ACC112 (cell line): Measurements from ENCODE around the gene ITGA7.

Experiments
- H2AFZ ChIP-seq: fragments of 200-600 bp; sonication (generic); one replicate; pipeline ENCODE4 v1.6.0; 2017; ENCODE audit warnings: antibody characterized with exemption, low read length; ENCODE audit not compliant: unreplicated experiment
- H3K27ac ChIP-seq: fragments of 200-600 bp; sonication (generic); 2 replicates; pipeline ENCODE4 v1.5.1; 2014; ENCODE audit warnings: low read depth, mild to moderate bottlenecking, antibody characterized with exemption, low read length, moderate library complexity
- H3K27me3 ChIP-seq: fragments of 200-600 bp; sonication (generic); 2 replicates; pipeline ENCODE4 v1.6.1; 2014; ENCODE audit warnings: mild to moderate bottlenecking, antibody characterized with exemption, low read length, moderate library complexity, mixed read lengths; ENCODE audit not compliant: insufficient read depth
- H3K36me3 ChIP-seq: fragments of 200-600 bp; sonication (generic); 2 replicates; pipeline ENCODE4 v1.6.1; 2016; ENCODE audit warnings: mild to moderate bottlenecking, antibody characterized with exemption, low read length, moderate library complexity, mixed read lengths; ENCODE audit not compliant: insufficient read depth
- H3K4me1 ChIP-seq: fragments of 200-600 bp; sonication (generic); one replicate; pipeline ENCODE4 v1.6.1; 2016; ENCODE audit warnings: low read length, mixed read lengths; ENCODE audit not compliant: insufficient read depth, unreplicated experiment, control insufficient read depth
- H3K4me3 ChIP-seq: fragments of 200-600 bp; sonication (generic); 2 replicates; pipeline ENCODE4 v1.5.1; 2014; ENCODE audit warnings: mild to moderate bottlenecking, low read depth, low read length
- H3K79me2 ChIP-seq: fragments of 200-600 bp; sonication (generic); one replicate; pipeline ENCODE4 v1.6.0; 2016; ENCODE audit warnings: low read length; ENCODE audit not compliant: control insufficient read depth, unreplicated experiment, insufficient read depth

Gene ITGA7

GRCh38 chr12:55676707-55677106 is 31.0 kb downstream of the ITGA7 start:
- no peak overlapping the region for H2AFZ ChIP-seq
- peaks cover 18% of the 10 kb centered on the region for H3K4me1 ChIP-seq
- no peak overlapping the region for H3K27ac ChIP-seq
- H3K79me2 ChIP-seq: no peaks in the 10 kb centered on the region
- H3K36me3 ChIP-seq: no peaks in the 10 kb centered on the region
- H3K27me3 ChIP-seq: no peaks in the 10 kb centered on the region
- H3K4me3 ChIP-seq: no peak overlapping the region

- Histone ChIP-seq H3K4me1 (peaks cover 10% of the 10 kb centered on the region), H3K27me3 (no peaks in the 10 kb centered on the region), H3K27ac (no peak overlapping the region), H2AFZ (peak overlapping the region; percentile 54), H3K4me3 (no peak overlapping the region), H3K36me3 (no peaks in the 10 kb centered on the region), H3K79me2 (no peaks in the 10 kb centered on the region)
Observed at GRCh38 chr12:55675666-55676065, 32.0 kb downstream of the ITGA7 start.

- H3K36me3 ChIP-seq: no peaks in the 10 kb centered on the region
- peaks cover 10% of the 10 kb centered on the region for H3K4me1 ChIP-seq
- no peaks in the 10 kb centered on the region for H3K79me2 ChIP-seq
- H3K27me3 ChIP-seq: no peaks in the 10 kb centered on the region
- no peak overlapping the region for H2AFZ ChIP-seq
- no peak overlapping the region for H3K4me3 ChIP-seq
- H3K27ac ChIP-seq: no peak overlapping the region
Observed at GRCh38 chr12:55673638-55674037, 34.1 kb downstream of the ITGA7 start.

GRCh38 chr12:55671746-55672145 is 36.0 kb downstream of the ITGA7 start:
- H3K36me3 ChIP-seq: no peaks in the 10 kb centered on the region
- no peak overlapping the region for H3K4me3 ChIP-seq
- H2AFZ ChIP-seq: no peak overlapping the region
- H3K4me1 ChIP-seq: peaks cover 8% of the 10 kb centered on the region
- no peaks in the 10 kb centered on the region for H3K79me2 ChIP-seq
- no peaks in the 10 kb centered on the region for H3K27me3 ChIP-seq
- H3K27ac ChIP-seq: no peak overlapping the region

GRCh38 chr12:55670276-55670675 is 37.4 kb downstream of the ITGA7 start:
- no peak overlapping the region for H2AFZ ChIP-seq
- H3K4me1 ChIP-seq: no peaks in the 10 kb centered on the region
- H3K27me3 ChIP-seq: no peaks in the 10 kb centered on the region
- H3K4me3 ChIP-seq: no peak overlapping the region
- H3K36me3 ChIP-seq: no peaks in the 10 kb centered on the region
- no peaks in the 10 kb centered on the region for H3K79me2 ChIP-seq
- H3K27ac ChIP-seq: no peak overlapping the region

GRCh38 chr12:55666508-55666907 is 41.2 kb downstream of the ITGA7 start:
- Histone ChIP-seq H3K4me3 (no peak overlapping the region), H2AFZ (no peak overlapping the region), H3K27me3 (no peaks in the 10 kb centered on the region), H3K79me2 (no peaks in the 10 kb centered on the region), H3K36me3 (no peaks in the 10 kb centered on the region), H3K27ac (no peak overlapping the region), H3K4me1 (no peaks in the 10 kb centered on the region)

GRCh38 chr12:55664826-55665225 is 42.9 kb downstream of the ITGA7 start:
- H2AFZ ChIP-seq: no peak overlapping the region
- H3K27me3 ChIP-seq: no peaks in the 10 kb centered on the region
- no peak overlapping the region for H3K27ac ChIP-seq
- H3K36me3 ChIP-seq: no peaks in the 10 kb centered on the region
- H3K4me1 ChIP-seq: peaks cover 6% of the 10 kb centered on the region
- H3K79me2 ChIP-seq: no peaks in the 10 kb centered on the region
- no peak overlapping the region for H3K4me3 ChIP-seq

- Histone ChIP-seq H3K79me2 (no peaks in the 10 kb centered on the region), H3K27me3 (no peaks in the 10 kb centered on the region), H3K4me1 (peaks cover 6% of the 10 kb centered on the region), H2AFZ (no peak overlapping the region), H3K4me3 (no peak overlapping the region), H3K27ac (no peak overlapping the region), H3K36me3 (no peaks in the 10 kb centered on the region)
Observed at GRCh38 chr12:55663391-55663790, 44.3 kb downstream of the ITGA7 start.

GRCh38 chr12:55659486-55660385 is 48.0 kb downstream of the ITGA7 start:
- Histone ChIP-seq H2AFZ (peak overlapping the region; percentile 80), H3K36me3 (no peaks in the 10 kb centered on the region), H3K79me2 (no peaks in the 10 kb centered on the region), H3K27ac (peak overlapping the region; percentile 1; the same call in 1 of the 2 replicates), H3K27me3 (no peaks in the 10 kb centered on the region; the same call in 1 of the 2 replicates), H3K4me1 (peaks cover 6% of the 10 kb centered on the region), H3K4me3 (no peak overlapping the region)

GRCh38 chr12:55658635-55659391 is 48.9 kb downstream of the ITGA7 start:
- peaks cover 6% of the 10 kb centered on the region for H3K4me1 ChIP-seq
- no peaks in the 10 kb centered on the region for H3K79me2 ChIP-seq
- no peaks in the 10 kb centered on the region for H3K36me3 ChIP-seq
- H3K4me3 ChIP-seq: no peak overlapping the region
- no peak overlapping the region for H3K27ac ChIP-seq
- H2AFZ ChIP-seq: peak overlapping the region; percentile 80
- no peaks in the 10 kb centered on the region; the same call in 1 of the 2 replicates for H3K27me3 ChIP-seq
